GM12865 (cell line): ENCODE data around the gene RASGRP1.
A peak's percentile ranks its signal among the peaks of the same experiment; 100 is the strongest.

Experiments used
- DNase-seq: peaks from one replicate; pipeline ENCODE4 v3.0.0; 2010; ENCODE audit warnings: low read depth
- H3K4me3 ChIP-seq: 2 replicates; pipeline ENCODE4 v1.5.1; 2011; ENCODE audit warnings: mild to moderate bottlenecking, low read depth, low read length, control low read depth
- TF ChIP-seq, protein P1 (sequence below): IDR thresholded peaks from 2 replicates; pipeline ENCODE4 v1.5.1; 2011; ENCODE audit warnings: low read length, control low read depth, low read depth, inconsistent platforms; ENCODE audit not compliant: insufficient read depth; ENCODE audit errors: missing control alignments

RASGRP1 gene

DNA sequence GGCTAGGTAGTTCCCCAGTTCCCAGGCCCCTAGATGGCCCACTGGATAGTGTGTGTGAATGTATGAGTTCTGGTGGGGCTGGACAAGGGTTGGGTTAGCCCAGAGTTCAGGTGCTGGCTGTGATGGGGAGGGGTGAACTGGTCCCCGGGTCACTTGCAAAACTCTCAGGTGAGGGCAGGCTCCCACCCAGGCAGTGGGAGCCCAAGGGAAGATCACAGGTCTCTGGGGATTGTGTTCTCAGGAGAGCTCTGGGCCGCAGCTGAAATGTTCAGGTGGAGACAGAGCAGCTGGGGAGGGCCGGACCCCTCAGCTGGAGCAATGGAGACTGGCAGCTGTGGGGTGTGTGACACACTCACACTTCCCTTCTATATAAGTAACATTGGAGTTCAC is 123.5 kb downstream of the RASGRP1 start:
- DNase-seq = no peak
- TF ChIP-seq, protein P1, sequence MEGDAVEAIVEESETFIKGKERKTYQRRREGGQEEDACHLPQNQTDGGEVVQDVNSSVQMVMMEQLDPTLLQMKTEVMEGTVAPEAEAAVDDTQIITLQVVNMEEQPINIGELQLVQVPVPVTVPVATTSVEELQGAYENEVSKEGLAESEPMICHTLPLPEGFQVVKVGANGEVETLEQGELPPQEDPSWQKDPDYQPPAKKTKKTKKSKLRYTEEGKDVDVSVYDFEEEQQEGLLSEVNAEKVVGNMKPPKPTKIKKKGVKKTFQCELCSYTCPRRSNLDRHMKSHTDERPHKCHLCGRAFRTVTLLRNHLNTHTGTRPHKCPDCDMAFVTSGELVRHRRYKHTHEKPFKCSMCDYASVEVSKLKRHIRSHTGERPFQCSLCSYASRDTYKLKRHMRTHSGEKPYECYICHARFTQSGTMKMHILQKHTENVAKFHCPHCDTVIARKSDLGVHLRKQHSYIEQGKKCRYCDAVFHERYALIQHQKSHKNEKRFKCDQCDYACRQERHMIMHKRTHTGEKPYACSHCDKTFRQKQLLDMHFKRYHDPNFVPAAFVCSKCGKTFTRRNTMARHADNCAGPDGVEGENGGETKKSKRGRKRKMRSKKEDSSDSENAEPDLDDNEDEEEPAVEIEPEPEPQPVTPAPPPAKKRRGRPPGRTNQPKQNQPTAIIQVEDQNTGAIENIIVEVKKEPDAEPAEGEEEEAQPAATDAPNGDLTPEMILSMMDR = no peak
- no peak overlapping the region for H3K4me3 ChIP-seq

DNA sequence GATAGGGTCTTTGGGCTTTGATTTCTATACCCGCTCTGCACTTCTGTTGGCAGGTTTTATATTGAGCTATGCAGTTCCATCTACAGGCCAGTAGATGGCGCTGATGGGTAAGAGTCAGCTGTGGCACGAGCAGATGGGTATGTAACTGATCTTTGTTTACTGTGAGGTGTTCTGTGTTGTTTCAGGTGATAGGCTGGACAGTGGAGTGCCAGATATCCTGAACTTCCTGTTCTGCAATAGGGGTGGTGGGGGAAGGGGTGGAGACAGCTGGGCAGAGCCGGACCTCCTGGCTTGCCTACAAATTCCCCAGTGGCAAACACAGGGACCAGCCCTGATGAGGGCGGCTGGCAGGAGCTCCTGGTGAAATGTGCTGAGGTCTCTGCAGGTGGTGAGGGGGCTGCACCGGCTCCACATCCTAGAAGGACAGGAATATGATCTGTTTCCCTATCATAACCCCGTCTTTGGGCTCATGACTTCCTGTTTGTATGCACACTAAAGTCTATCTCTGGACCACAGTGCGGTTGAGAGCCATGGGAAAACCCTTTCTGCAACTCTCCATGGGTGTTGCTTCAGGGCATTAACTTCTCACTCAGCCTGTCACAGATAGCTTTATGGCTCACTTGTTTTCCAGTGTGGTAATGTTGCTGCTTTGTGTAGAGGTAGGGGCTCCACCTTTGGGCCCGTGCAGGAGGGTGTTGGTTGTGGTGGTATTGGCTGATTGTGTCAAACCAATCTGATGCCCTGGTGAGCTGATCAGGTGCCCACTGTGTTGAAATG is 124.1 kb downstream of the RASGRP1 start:
- DNase-seq = peak; percentile 84
- H3K4me3 ChIP-seq = no peak overlapping the region; the same call in 1 of the 2 replicates
- TF ChIP-seq, protein P1 = peak; percentile 92
